Lower leg skin (tissue), 3 donors: ENCODE measurements around the gene LGALS7.

Source experiments
- POLR2A ChIP-seq, 2 donors: fragments of 450-650 bp; IDR thresholded peaks; one replicate each; pipeline ENCODE4 v1.6.1; 2016 to 2017; ENCODE audit warnings: antibody characterized with exemption in 2 of 2, mild to moderate bottlenecking in 1 of 2, moderate library complexity in 1 of 2
- TF ChIP-seq, protein P1 (sequence below), 3 donors: fragments of 450-650 bp; IDR thresholded peaks; one replicate each; pipeline ENCODE4 v1.5.1; 2016; ENCODE audit warnings: antibody characterized with exemption in 3 of 3, mild to moderate bottlenecking in 3 of 3, moderate library complexity in 2 of 3

DNA sequence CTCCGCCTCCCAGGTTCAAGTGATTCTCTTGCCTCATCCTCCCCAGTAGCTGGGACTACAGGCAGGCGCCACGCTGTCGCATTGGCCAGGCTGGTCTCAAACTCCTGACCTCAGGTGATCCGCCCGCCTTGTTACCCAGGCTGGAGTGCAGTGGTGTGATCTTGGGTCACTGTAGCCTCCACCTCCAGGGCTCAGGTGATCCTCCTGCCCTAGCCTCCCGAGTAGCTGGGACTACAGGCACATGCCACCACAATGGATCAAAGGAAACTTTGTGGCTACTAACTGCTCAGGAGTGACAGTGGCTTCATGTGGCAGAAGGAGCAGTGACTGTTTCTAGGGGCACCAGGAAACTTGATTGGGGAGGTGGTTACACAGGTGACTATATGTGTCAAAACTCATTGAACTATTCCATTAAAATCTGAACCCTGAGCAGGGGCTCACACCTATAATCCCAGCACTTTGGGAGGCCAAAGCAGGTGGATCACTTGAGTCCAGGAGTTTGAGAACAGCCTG, 11.9 kb upstream of the LGALS7 start:
- TF ChIP-seq, protein P1, sequence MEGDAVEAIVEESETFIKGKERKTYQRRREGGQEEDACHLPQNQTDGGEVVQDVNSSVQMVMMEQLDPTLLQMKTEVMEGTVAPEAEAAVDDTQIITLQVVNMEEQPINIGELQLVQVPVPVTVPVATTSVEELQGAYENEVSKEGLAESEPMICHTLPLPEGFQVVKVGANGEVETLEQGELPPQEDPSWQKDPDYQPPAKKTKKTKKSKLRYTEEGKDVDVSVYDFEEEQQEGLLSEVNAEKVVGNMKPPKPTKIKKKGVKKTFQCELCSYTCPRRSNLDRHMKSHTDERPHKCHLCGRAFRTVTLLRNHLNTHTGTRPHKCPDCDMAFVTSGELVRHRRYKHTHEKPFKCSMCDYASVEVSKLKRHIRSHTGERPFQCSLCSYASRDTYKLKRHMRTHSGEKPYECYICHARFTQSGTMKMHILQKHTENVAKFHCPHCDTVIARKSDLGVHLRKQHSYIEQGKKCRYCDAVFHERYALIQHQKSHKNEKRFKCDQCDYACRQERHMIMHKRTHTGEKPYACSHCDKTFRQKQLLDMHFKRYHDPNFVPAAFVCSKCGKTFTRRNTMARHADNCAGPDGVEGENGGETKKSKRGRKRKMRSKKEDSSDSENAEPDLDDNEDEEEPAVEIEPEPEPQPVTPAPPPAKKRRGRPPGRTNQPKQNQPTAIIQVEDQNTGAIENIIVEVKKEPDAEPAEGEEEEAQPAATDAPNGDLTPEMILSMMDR (IDR thresholded peaks at IDR 0.05) = no peak
- TF ChIP-seq POLR2A (IDR thresholded peaks at IDR 0.05) = no peak
